Skeletal muscle tissue (tissue), 4 donors: ENCODE data around the gene DDX10. TPM values are rescaled to one million over a fixed set of nuclear protein-coding genes. Genes with fewer than 3 reads are reported as not detected.

Experiments used
- H3K27ac ChIP-seq: one replicate; pipeline ENCODE4 v1.7.0; 2013; ENCODE audit warnings: mild to moderate bottlenecking, low read depth, low read length, inconsistent platforms
- H3K27me3 ChIP-seq, 3 donors: one replicate each; pipeline ENCODE4 v1.7.0; 2013; ENCODE audit warnings: low read length in 3 of 3; ENCODE audit not compliant: control insufficient read depth in 3 of 3, insufficient read depth in 3 of 3
- H3K36me3 ChIP-seq, 3 donors: one replicate each; pipeline ENCODE4 v1.7.0; 2013; ENCODE audit warnings: low read length in 3 of 3; ENCODE audit not compliant: control insufficient read depth in 3 of 3, insufficient read depth in 3 of 3
- H3K4me1 ChIP-seq, 3 donors: one replicate each; pipeline ENCODE4 v1.7.0; 2013; ENCODE audit warnings: low read length in 3 of 3, mild to moderate bottlenecking in 3 of 3; ENCODE audit not compliant: control insufficient read depth in 3 of 3, insufficient read depth in 3 of 3
- H3K4me3 ChIP-seq, 3 donors: one replicate each; pipeline ENCODE4 v1.7.0; 2013; ENCODE audit warnings: low read length in 3 of 3
- H3K9ac ChIP-seq, 3 donors: one replicate each; pipeline ENCODE4 v1.7.0; 2013; ENCODE audit warnings: low read length in 3 of 3, mild to moderate bottlenecking in 3 of 3, moderate library complexity in 2 of 3, low read depth in 1 of 3
- H3K9me3 ChIP-seq, 3 donors: one replicate each; pipeline ENCODE4 v1.7.0; 2013; ENCODE audit warnings: low read length in 3 of 3; ENCODE audit not compliant: control insufficient read depth in 3 of 3
- total RNA-seq: library from RNA; depleted of rRNA; stranded (reverse); fragments of >200 nt; gene quantifications from one replicate; pipeline ENCODE4 v1.2.3, GENCODE V29; 2014
- donor health status: Osteomylitis.

The DDX10 gene
- total RNA-seq, 1 donor from 2014 or later = 19.3 TPM

- Histone ChIP-seq H3K27ac (peak overlapping the region; percentile 78), H3K4me3 (peak overlapping the region; percentile 29 to 67 (median 64)), H3K9ac (peak overlapping the region; percentile 69 to 77 (median 69)), H3K9me3 (no peaks in the 10 kb centered on the region), H3K36me3 (no peaks in the 10 kb centered on the region), H3K27me3 (no peaks in the 10 kb centered on the region), H3K4me1 (peaks cover 6 to 13% (median 9%) of the 10 kb centered on the region in 3 donors)
Measured at GRCh38 chr11:108853864-108854263, 189.0 kb downstream of the DDX10 start.

- Histone ChIP-seq H3K9ac (peak overlapping the region; percentile 69 to 77 (median 69)), H3K27ac (peak overlapping the region; percentile 78), H3K4me3 (peak overlapping the region; percentile 29 to 67 (median 64)), H3K27me3 (no peaks in the 10 kb centered on the region), H3K36me3 (no peaks in the 10 kb centered on the region), H3K9me3 (no peaks in the 10 kb centered on the region), H3K4me1 (peaks cover 6 to 13% (median 9%) of the 10 kb centered on the region in 3 donors)
Measured at GRCh38 chr11:108854346-108854745, 189.5 kb downstream of the DDX10 start.

GRCh38 chr11:108857382-108857781, 192.5 kb downstream of the DDX10 start:
- Histone ChIP-seq H3K36me3 (no peaks in the 10 kb centered on the region), H3K4me3 (no peak overlapping the region), H3K27ac (peak overlapping the region; percentile 42), H3K9me3 (no peaks in the 10 kb centered on the region), H3K4me1 (peaks cover 6 to 13% (median 12%) of the 10 kb centered on the region in 3 donors), H3K27me3 (no peaks in the 10 kb centered on the region), H3K9ac (no peak overlapping the region)

- H3K27me3 ChIP-seq = no peaks in the 10 kb centered on the region
- no peak overlapping the region for H3K4me3 ChIP-seq
- H3K9ac ChIP-seq = no peak overlapping the region
- peaks cover 3 to 9% (median 8%) of the 10 kb centered on the region in 3 donors for H3K4me1 ChIP-seq
- no peak overlapping the region for H3K27ac ChIP-seq
- no peaks in the 10 kb centered on the region for H3K9me3 ChIP-seq
- no peaks in the 10 kb centered on the region for H3K36me3 ChIP-seq
Measured at GRCh38 chr11:108858622-108859021, 193.8 kb downstream of the DDX10 start.

GRCh38 chr11:108859510-108859909, 194.6 kb downstream of the DDX10 start:
- no peaks in the 10 kb centered on the region for H3K9me3 ChIP-seq

GRCh38 chr11:108863528-108863927, 198.7 kb downstream of the DDX10 start:
- no peaks in the 10 kb centered on the region for H3K27me3 ChIP-seq
- H3K36me3 ChIP-seq = no peaks in the 10 kb centered on the region
- H3K9me3 ChIP-seq = no peaks in the 10 kb centered on the region
- no peak overlapping the region for H3K27ac ChIP-seq
- H3K4me1 ChIP-seq = peaks cover 0 to 2% (median 0%) of the 10 kb centered on the region in 3 donors
- no peak overlapping the region for H3K9ac ChIP-seq
- H3K4me3 ChIP-seq = no peak overlapping the region

More at GRCh38 chr11:108859510-108859909, 194.6 kb downstream of the DDX10 start:
- H3K27ac ChIP-seq = no peak overlapping the region
- no peak overlapping the region for H3K9ac ChIP-seq
- H3K36me3 ChIP-seq = no peaks in the 10 kb centered on the region
- no peaks in the 10 kb centered on the region for H3K27me3 ChIP-seq
- H3K4me3 ChIP-seq = no peak overlapping the region
- peaks cover 0 to 2% (median 0%) of the 10 kb centered on the region in 3 donors for H3K4me1 ChIP-seq

GRCh38 chr11:108865406-108865805, 200.5 kb downstream of the DDX10 start:
- peaks cover 0 to 2% (median 0%) of the 10 kb centered on the region in 3 donors for H3K4me1 ChIP-seq
- no peak overlapping the region for H3K27ac ChIP-seq
- H3K9ac ChIP-seq = no peak overlapping the region
- H3K9me3 ChIP-seq = no peaks in the 10 kb centered on the region
- no peak overlapping the region for H3K4me3 ChIP-seq
- H3K36me3 ChIP-seq = no peaks in the 10 kb centered on the region
- H3K27me3 ChIP-seq = no peaks in the 10 kb centered on the region

GRCh38 chr11:108866781-108867180, 201.9 kb downstream of the DDX10 start:
- H3K4me1 ChIP-seq = no peaks in the 10 kb centered on the region
- no peaks in the 10 kb centered on the region for H3K27me3 ChIP-seq
- H3K9ac ChIP-seq = no peak overlapping the region
- H3K9me3 ChIP-seq = no peaks in the 10 kb centered on the region
- H3K4me3 ChIP-seq = no peak overlapping the region
- no peaks in the 10 kb centered on the region for H3K36me3 ChIP-seq
- no peak overlapping the region for H3K27ac ChIP-seq

- no peak overlapping the region for H3K27ac ChIP-seq
- H3K27me3 ChIP-seq = no peaks in the 10 kb centered on the region
- H3K9ac ChIP-seq = peak overlapping the region in 1 of 3 donors; percentile 28
- no peak overlapping the region for H3K4me3 ChIP-seq
- no peaks in the 10 kb centered on the region for H3K9me3 ChIP-seq
- no peaks in the 10 kb centered on the region for H3K36me3 ChIP-seq
- H3K4me1 ChIP-seq = no peaks in the 10 kb centered on the region
Measured at GRCh38 chr11:108870373-108871020, 205.6 kb downstream of the DDX10 start.

- Histone ChIP-seq H3K27ac (no peak overlapping the region), H3K4me3 (no peak overlapping the region), H3K9ac (no peak overlapping the region)
Measured at GRCh38 chr11:108871152-108871551, 206.3 kb downstream of the DDX10 start.

More at GRCh38 chr11:108871152-108871551, 206.3 kb downstream of the DDX10 start:
- H3K36me3 ChIP-seq = no peaks in the 10 kb centered on the region
- H3K27me3 ChIP-seq = no peaks in the 10 kb centered on the region
- no peaks in the 10 kb centered on the region for H3K4me1 ChIP-seq
- H3K9me3 ChIP-seq = no peaks in the 10 kb centered on the region
